ENCODE results near the gene ZFP36L1.

The ZFP36L1 gene

DNA sequence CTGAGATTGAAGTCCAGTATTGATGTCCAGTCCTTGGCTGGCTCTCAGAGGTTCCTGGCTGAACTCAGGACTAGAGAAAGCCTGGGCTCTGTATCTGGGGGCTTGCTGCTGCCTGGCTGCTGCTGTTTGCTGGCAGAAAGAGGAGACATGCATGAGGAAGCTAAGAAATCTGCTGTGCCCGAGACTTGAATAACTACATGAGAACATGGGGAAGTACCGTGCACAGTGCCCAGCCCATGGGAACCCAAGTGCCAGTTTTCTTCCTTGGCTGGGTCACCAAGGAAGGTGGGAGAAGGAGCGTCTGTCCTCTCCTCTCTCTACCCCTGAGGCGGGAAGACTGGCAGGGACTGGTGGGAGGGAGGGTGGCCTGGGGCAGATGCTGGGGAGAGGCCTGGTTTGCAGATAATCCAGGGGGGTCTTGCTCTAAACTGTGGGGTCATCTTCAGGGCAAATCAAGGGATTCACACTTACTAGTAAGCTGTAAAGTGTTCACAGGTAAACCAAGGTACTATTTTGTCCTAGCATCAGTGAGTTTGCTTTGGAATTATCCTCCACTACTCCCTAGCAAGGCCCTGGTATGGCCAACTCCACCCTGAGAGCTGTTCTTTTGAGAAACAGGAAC is 13.8 kb upstream of the ZFP36L1 start:
- Histone ChIP-seq H3K9me3 (ENCODE audit: insufficient read depth, low read depth, low read length) (peaks cover 17% of the 10 kb centered on the region), H3K9ac (ENCODE audit: low read depth, low read length) (no peak overlapping the region), H3K4me1 (ENCODE audit: insufficient read depth, low read length) (peaks cover 3% of the 10 kb centered on the region; the same call in 1 of the 2 replicates), H3K27me3 (ENCODE audit: insufficient read depth, low read length) (no peaks in the 10 kb centered on the region), H3K27ac (ENCODE audit: low read depth, low read length) (no peak overlapping the region), H3K36me3 (ENCODE audit: insufficient read depth, low read length) (no peaks in the 10 kb centered on the region), H3K4me3 (ENCODE audit: low read length) (no peak overlapping the region)
- WGBS: 97% methylated on average over 3 of the region's 4 CpGs

DNA sequence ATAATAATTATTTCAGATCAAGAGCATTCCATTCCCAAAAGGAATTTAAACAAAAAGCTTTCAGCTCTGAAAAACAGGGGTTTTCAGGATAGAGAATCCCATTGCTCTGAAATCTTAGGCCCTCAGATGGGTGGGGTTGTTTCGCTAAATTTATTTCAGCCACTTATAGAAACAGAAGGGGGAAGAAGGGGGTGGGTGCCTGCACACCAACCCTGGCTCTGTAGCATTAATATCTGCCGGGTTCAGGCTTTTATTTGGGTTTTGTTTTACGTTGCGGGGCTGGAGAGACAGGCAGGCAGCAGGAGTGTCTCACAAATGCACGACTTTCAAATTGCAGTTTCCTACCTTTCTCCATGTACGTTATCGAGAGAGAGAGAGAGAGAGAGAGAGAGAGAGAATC is 12.5 kb upstream of the ZFP36L1 start:
- no peak overlapping the region for H3K9ac ChIP-seq (ENCODE audit: low read depth, low read length)
- peaks cover 3% of the 10 kb centered on the region; the same call in 1 of the 2 replicates for H3K4me1 ChIP-seq (ENCODE audit: insufficient read depth, low read length)
- no peak overlapping the region for H3K4me3 ChIP-seq (ENCODE audit: low read length)
- 92% methylated on average over 7 of the region's 7 CpGs for WGBS
- H3K36me3 ChIP-seq (ENCODE audit: insufficient read depth, low read length): no peaks in the 10 kb centered on the region
- peaks cover 18% of the 10 kb centered on the region for H3K9me3 ChIP-seq (ENCODE audit: insufficient read depth, low read depth, low read length)
- no peaks in the 10 kb centered on the region for H3K27me3 ChIP-seq (ENCODE audit: insufficient read depth, low read length)
- H3K27ac ChIP-seq (ENCODE audit: low read depth, low read length): no peak overlapping the region

DNA sequence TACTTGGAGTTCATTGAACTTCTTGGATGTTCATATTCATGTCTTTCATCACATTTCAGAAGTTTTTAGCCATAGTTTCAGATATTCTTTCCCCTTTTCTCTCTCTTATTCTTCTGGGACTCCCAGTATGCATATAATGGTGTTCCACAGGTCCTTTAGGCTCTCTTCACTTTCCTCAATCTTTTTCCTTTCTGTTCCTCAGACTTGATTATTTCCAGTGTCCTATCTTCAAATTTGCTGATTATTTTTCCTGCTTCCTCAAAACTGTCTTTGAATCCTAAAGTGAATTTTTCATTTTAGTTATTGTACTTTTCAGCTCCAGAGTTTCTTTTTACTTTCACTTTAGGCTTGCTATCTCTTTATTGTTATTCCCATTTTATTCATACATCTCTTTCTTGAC is 8.8 kb upstream of the ZFP36L1 start:
- Histone ChIP-seq H3K4me3 (ENCODE audit: low read length) (no peak overlapping the region), H3K4me1 (ENCODE audit: insufficient read depth, low read length) (peaks cover 15% of the 10 kb centered on the region), H3K9ac (ENCODE audit: low read depth, low read length) (no peak overlapping the region), H3K27me3 (ENCODE audit: insufficient read depth, low read length) (no peaks in the 10 kb centered on the region), H3K27ac (ENCODE audit: low read depth, low read length) (no peak overlapping the region), H3K9me3 (ENCODE audit: insufficient read depth, low read depth, low read length) (peaks cover 18% of the 10 kb centered on the region), H3K36me3 (ENCODE audit: insufficient read depth, low read length) (no peaks in the 10 kb centered on the region)

DNA sequence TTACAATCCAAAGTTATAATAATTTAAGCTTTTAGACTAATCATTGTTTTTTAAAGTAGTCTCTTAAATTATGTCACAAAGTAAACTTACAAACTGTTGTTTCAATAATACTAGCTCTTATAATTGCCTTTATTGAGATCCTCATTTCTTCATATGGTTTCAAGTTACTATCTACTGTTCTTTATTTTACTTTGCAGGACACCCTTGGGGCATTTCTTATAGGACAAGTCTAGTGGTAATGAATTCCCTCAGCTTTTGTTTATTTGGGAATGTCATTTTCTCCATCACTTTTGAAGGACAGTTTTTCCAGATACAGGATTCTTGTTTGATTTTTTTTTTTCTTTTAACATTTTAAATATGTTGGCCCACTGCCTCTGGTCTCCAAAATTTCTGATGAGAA is 8.1 kb upstream of the ZFP36L1 start:
- H3K4me3 ChIP-seq (ENCODE audit: low read length): no peak overlapping the region
- no peaks in the 10 kb centered on the region for H3K27me3 ChIP-seq (ENCODE audit: insufficient read depth, low read length)
- H3K4me1 ChIP-seq (ENCODE audit: insufficient read depth, low read length): peaks cover 18% of the 10 kb centered on the region
- H3K36me3 ChIP-seq (ENCODE audit: insufficient read depth, low read length): no peaks in the 10 kb centered on the region
- peaks cover 18% of the 10 kb centered on the region for H3K9me3 ChIP-seq (ENCODE audit: insufficient read depth, low read depth, low read length)
- H3K9ac ChIP-seq (ENCODE audit: low read depth, low read length): no peak overlapping the region
- H3K27ac ChIP-seq (ENCODE audit: low read depth, low read length): no peak overlapping the region

DNA sequence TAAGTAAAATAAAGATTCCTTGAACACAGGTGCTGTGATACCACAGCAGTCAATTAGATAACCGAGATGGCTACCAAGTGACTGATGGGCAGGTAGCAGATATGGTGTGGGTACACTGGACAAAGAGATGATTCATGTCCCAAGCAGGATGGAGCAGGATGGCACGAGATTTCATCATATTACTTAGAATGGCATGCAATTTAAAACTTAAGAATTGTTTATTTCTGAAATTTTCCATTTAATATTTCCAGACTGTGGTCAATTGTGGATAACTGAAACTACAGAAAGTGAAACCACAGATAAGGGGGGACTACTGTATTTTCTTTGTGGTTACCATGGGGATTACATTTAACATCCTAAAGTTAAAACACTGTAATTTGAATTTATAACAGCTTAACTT is 7.5 kb upstream of the ZFP36L1 start:
- H3K27ac ChIP-seq (ENCODE audit: low read depth, low read length): no peak overlapping the region
- H3K4me1 ChIP-seq (ENCODE audit: insufficient read depth, low read length): peaks cover 18% of the 10 kb centered on the region
- no peak overlapping the region for H3K9ac ChIP-seq (ENCODE audit: low read depth, low read length)
- H3K36me3 ChIP-seq (ENCODE audit: insufficient read depth, low read length): no peaks in the 10 kb centered on the region
- no peaks in the 10 kb centered on the region for H3K27me3 ChIP-seq (ENCODE audit: insufficient read depth, low read length)
- no peak overlapping the region for H3K4me3 ChIP-seq (ENCODE audit: low read length)
- 74% methylated on average over 2 of the region's 2 CpGs for WGBS
- peaks cover 18% of the 10 kb centered on the region for H3K9me3 ChIP-seq (ENCODE audit: insufficient read depth, low read depth, low read length)

DNA sequence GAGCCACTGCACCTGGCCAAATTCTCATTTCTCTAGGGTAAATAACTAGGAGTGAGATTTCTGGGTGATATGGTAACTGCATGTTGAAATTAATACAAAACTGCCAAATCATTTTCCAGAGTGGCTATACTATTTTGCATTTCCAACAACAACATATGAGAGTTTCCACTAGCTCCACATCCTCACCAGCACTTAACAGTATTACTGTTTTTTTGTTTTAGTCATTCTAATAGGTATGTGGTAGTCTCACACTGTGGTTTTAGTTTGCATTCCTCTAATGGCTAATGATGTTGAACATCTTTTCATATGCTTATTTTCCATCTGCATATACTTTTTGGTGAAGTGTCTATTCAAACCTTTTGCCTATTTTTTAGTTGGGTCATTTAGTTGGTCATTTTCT is 5.8 kb upstream of the ZFP36L1 start:
- H3K27me3 ChIP-seq (ENCODE audit: insufficient read depth, low read length): no peaks in the 10 kb centered on the region
- H3K36me3 ChIP-seq (ENCODE audit: insufficient read depth, low read length): no peaks in the 10 kb centered on the region
- H3K27ac ChIP-seq (ENCODE audit: low read depth, low read length): no peak overlapping the region
- no peak overlapping the region for H3K9ac ChIP-seq (ENCODE audit: low read depth, low read length)
- peaks cover 7% of the 10 kb centered on the region for H3K9me3 ChIP-seq (ENCODE audit: insufficient read depth, low read depth, low read length)
- H3K4me1 ChIP-seq (ENCODE audit: insufficient read depth, low read length): peaks cover 18% of the 10 kb centered on the region
- H3K4me3 ChIP-seq (ENCODE audit: low read length): no peak overlapping the region

DNA sequence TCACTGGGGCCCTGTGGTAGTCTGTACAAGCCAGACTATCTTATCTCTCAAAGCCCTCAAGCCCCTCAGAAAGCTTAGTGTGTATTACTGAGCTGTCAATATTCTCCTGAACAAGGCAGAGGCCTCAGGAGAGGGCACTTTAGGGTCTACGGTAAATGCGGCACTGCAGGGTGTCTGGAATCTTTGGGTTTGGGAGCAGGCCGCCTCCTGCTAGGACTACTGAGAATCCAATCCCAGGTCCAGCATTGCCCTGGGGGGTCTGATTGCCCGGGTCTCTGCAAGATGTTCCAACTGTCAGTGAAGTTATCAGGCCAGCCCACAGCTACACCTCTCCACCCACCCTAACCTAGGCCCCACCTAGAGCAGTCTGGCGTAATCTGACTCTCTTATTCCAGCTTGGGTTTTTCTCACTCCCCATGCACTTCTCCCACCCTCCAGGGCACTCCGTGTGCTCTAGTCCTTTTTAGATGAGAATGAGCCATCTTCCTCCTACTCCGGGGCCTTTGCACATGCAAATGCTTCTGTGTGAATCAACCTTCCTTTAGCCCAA is 4.3 kb upstream of the ZFP36L1 start:
- 5% methylated on average over 7 of the region's 7 CpGs for WGBS
- Histone ChIP-seq H3K9me3 (ENCODE audit: insufficient read depth, low read depth, low read length) (peaks cover 7% of the 10 kb centered on the region), H3K27me3 (ENCODE audit: insufficient read depth, low read length) (no peaks in the 10 kb centered on the region), H3K4me3 (ENCODE audit: low read length) (peak overlapping the region; percentile 98), H3K9ac (ENCODE audit: low read depth, low read length) (peak overlapping the region; percentile 97), H3K4me1 (ENCODE audit: insufficient read depth, low read length) (peaks cover 18% of the 10 kb centered on the region), H3K27ac (ENCODE audit: low read depth, low read length) (peak overlapping the region; percentile 100), H3K36me3 (ENCODE audit: insufficient read depth, low read length) (no peaks in the 10 kb centered on the region)

DNA sequence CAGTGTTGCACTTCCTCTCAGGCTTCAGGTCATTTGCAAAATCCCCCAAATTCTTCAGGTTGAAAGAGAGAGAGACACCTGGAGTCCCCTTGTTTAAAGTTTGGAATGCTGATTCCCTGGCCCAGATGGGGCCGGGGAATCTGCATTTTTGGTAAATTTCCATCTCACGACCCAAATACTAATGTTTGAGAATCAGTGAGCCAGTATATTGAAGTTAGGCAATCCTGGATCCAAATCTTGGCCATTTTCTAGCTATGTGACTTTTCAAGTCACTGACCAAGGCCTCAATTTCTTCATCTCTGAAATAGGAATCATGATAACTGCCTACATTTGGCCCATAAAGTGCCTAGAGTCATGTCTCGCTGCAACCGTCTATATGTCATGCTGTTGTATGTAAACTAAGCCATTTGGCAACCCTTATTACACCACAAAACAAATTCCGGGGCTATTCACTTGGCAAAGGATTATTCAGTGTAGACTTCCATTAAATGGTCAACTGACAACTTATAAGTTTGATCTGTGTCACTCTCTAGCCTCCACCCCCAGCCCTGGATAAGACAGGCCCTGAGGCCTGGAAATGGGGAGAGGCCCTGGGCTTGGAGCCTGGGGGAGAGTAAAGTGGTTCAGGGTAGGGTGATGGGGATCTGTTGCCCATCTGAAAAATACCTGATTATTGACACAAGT is 3.7 kb upstream of the ZFP36L1 start:
- peaks cover 18% of the 10 kb centered on the region for H3K4me1 ChIP-seq (ENCODE audit: insufficient read depth, low read length)
- H3K4me3 ChIP-seq (ENCODE audit: low read length): peak overlapping the region; percentile 98
- H3K27me3 ChIP-seq (ENCODE audit: insufficient read depth, low read length): no peaks in the 10 kb centered on the region
- H3K9me3 ChIP-seq (ENCODE audit: insufficient read depth, low read depth, low read length): peaks cover under 1% of the 10 kb centered on the region; the same call in 1 of the 2 replicates
- no peaks in the 10 kb centered on the region for H3K36me3 ChIP-seq (ENCODE audit: insufficient read depth, low read length)
- 32% methylated on average over 5 of the region's 5 CpGs for WGBS
- H3K27ac ChIP-seq (ENCODE audit: low read depth, low read length): peak overlapping the region; percentile 100
- peak overlapping the region; percentile 97 for H3K9ac ChIP-seq (ENCODE audit: low read depth, low read length)

DNA sequence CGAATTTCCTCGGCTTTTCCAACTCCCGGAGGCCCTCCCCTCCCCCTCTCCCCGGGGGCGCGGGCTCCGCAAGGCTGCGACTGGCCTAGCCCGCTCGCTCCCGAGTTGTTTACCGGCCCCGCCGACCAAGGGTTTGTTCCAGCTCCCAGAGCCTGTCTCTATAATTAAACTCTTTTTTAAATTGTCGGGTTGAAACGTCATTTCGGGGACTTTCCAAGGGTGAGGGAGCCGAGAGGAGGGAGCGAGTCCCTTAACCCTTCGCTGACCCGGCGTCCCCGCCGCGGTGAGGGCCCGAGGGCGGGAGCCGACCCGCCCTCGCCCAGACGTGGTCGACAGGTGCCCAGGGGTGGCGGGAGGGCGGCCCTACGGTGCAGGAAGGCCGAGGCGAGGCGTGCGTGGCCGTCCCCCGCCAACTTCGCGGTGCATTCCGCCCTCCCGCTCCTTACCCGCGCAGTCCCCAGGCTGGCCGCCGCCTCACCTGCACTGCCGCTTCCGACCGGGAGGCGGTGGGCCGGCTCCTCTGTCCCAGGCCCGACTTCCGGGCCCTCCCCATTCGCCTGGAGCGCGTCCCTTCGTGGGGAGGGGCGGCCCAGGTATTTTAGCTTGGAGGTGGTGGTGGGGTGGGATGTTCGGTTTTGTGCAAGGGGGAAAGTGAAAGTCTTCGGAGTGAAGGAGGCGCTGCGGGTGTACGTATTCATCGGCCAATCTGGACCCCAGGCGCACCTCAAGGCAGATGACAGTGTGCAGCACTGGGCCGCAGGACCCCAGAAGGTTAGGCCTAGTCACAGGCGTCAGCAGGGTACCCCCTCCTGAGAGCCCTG is 2.9 kb upstream of the ZFP36L1 start:
- no peaks in the 10 kb centered on the region for H3K27me3 ChIP-seq (ENCODE audit: insufficient read depth, low read length)
- H3K9ac ChIP-seq (ENCODE audit: low read depth, low read length): peak overlapping the region; percentile 97
- WGBS: under 1% methylated on average over 70 of the region's 70 CpGs
- H3K4me1 ChIP-seq (ENCODE audit: insufficient read depth, low read length): peaks cover 18% of the 10 kb centered on the region
- peaks cover 5% of the 10 kb centered on the region for H3K36me3 ChIP-seq (ENCODE audit: insufficient read depth, low read length)
- H3K4me3 ChIP-seq (ENCODE audit: low read length): peak overlapping the region; percentile 98
- H3K27ac ChIP-seq (ENCODE audit: low read depth, low read length): peak overlapping the region; percentile 100
- H3K9me3 ChIP-seq (ENCODE audit: insufficient read depth, low read depth, low read length): no peaks in the 10 kb centered on the region; the same call in 1 of the 2 replicates

DNA sequence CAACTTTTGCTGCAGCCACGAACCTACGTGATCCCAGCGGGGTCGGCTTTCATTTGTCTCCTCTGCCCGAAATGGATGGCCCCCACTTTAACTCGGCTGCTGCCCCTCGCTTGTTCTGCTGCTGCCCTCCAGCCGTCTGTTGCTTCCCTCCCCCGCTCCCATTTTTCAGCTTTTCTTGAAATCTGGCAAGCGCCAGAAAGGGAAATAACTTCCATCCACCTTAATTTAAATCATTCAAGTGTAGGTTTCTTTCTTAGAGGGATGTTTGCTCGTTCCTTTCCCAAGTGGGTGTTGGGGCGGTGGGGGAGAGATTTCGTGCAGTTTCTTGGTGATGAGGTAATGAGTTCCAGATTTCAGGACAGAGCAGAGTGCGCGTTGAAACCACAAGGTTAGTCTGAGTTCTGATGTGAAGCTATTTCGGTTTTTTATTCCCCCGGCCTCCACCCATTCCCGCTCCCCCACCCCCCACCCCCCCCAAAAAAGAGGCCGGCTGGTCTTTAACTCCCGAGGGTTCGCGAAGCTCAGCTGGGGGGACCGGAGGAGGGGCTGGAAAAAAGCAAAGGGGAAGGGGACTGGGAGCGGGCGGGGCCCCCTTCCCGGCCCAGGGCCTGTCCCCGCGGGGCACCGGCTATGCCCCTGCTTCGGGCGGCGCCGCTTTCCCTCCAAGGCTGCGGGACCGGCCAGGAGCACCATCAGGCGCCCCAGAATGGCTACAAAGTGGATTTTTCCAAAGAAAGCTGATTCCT is 2.2 kb upstream of the ZFP36L1 start:
- Histone ChIP-seq H3K4me3 (ENCODE audit: low read length) (peak overlapping the region; percentile 98), H3K27ac (ENCODE audit: low read depth, low read length) (peak overlapping the region; percentile 100), H3K9ac (ENCODE audit: low read depth, low read length) (peak overlapping the region; percentile 97), H3K4me1 (ENCODE audit: insufficient read depth, low read length) (peaks cover 18% of the 10 kb centered on the region), H3K27me3 (ENCODE audit: insufficient read depth, low read length) (no peaks in the 10 kb centered on the region), H3K9me3 (ENCODE audit: insufficient read depth, low read depth, low read length) (no peaks in the 10 kb centered on the region; the same call in 1 of the 2 replicates), H3K36me3 (ENCODE audit: insufficient read depth, low read length) (peaks cover 13% of the 10 kb centered on the region)
- under 1% methylated on average over 33 of the region's 36 CpGs for WGBS

Measured in HUES64 (cell line).